Measurements from ENCODE around the gene EYA2. TPM values are rescaled to one million over a fixed set of nuclear protein-coding genes. Genes with fewer than 3 reads are reported as not detected.

The EYA2 gene
- total RNA-seq, 1 donor from 2014 or later: 1.8 TPM

DNA sequence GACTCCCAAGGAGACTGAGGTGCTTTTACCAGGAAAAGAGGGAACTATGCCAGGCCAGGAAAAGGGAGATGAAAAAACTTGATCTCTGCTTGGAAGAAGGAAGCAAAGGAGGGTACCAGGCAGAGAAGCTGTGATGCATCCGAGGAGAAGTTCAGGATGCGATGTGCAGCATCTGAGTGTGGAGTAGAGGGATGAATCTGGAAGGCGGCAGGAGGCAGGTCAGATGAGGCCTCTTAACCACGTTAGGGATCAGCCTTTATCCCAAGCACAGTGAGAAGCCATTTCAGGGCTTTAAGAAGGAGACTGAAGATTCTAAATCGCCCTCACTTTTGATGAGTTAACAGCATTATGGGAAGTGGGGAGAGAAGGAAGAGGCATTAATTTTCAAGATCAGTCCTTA is 44.9 kb upstream of the EYA2 start:
- H3K4me3 ChIP-seq: no peak overlapping the region
- peak overlapping the region; percentile 91 for H2AFZ ChIP-seq (replicated peaks)
- H3K4me1 ChIP-seq: peaks cover 13% of the 10 kb centered on the region
- H3K27ac ChIP-seq: no peak overlapping the region
- H3K79me2 ChIP-seq (ENCODE audit: low read depth): no peaks in the 10 kb centered on the region
- peaks cover 3% of the 10 kb centered on the region for H3K27me3 Mint-ChIP-seq (ENCODE audit: insufficient read depth, low read depth)
- H3K9me3 ChIP-seq (ENCODE audit: low read depth): no peaks in the 10 kb centered on the region
- H3K36me3 ChIP-seq: no peaks in the 10 kb centered on the region
- H3K9ac ChIP-seq: no peak overlapping the region
- H3K4me2 ChIP-seq: no peak overlapping the region
- peaks cover 2% of the 10 kb centered on the region for H3K9me3 Mint-ChIP-seq
- no peaks in the 10 kb centered on the region for H3F3A ChIP-seq (ENCODE audit: low read depth)
- DNase-seq (ENCODE audit: low spot score): no peak
- no peak overlapping the region for H3K27ac Mint-ChIP-seq
- H3K4me3 Mint-ChIP-seq: no peak overlapping the region
- TF ChIP-seq EZH2phosphoT487 (IDR thresholded peaks at IDR 0.05) (no peak), EZH2 (IDR thresholded peaks at IDR 0.05) (no peak)
- TF ChIP-seq, protein P1, sequence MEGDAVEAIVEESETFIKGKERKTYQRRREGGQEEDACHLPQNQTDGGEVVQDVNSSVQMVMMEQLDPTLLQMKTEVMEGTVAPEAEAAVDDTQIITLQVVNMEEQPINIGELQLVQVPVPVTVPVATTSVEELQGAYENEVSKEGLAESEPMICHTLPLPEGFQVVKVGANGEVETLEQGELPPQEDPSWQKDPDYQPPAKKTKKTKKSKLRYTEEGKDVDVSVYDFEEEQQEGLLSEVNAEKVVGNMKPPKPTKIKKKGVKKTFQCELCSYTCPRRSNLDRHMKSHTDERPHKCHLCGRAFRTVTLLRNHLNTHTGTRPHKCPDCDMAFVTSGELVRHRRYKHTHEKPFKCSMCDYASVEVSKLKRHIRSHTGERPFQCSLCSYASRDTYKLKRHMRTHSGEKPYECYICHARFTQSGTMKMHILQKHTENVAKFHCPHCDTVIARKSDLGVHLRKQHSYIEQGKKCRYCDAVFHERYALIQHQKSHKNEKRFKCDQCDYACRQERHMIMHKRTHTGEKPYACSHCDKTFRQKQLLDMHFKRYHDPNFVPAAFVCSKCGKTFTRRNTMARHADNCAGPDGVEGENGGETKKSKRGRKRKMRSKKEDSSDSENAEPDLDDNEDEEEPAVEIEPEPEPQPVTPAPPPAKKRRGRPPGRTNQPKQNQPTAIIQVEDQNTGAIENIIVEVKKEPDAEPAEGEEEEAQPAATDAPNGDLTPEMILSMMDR (IDR thresholded peaks at IDR 0.05): no peak
- H4K20me1 ChIP-seq (ENCODE audit: low read depth): no peaks in the 10 kb centered on the region
- peaks cover 11% of the 10 kb centered on the region for H3K4me1 Mint-ChIP-seq
- H3K36me3 Mint-ChIP-seq: no peaks in the 10 kb centered on the region
- H3K27me3 ChIP-seq: no peaks in the 10 kb centered on the region

DNA sequence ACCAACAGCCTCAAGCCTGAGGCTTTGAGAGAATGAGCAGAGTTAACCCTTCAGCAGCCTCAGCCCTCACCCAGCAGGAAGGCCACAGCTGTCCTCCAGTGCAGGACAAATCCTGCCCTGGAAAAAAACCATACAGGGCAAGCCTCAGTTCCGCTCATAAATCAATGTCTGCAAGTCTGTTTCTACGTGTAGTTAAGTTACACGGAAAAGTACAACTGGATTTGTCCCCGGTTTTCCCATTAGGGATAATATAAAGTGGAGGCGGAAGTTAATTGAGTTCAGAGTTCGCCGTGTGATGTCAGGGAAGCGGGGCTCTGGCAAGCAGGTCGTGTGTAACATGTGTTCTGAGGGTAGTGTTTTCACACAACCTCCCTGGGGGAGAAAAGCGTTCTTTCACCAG is 44.2 kb upstream of the EYA2 start:
- Histone ChIP-seq H3K4me2 (no peak overlapping the region), H3K27me3 (no peaks in the 10 kb centered on the region), H3K4me1 (peaks cover 13% of the 10 kb centered on the region), H3K4me3 (no peak overlapping the region), H4K20me1 (ENCODE audit: low read depth) (no peaks in the 10 kb centered on the region), H3K9me3 (ENCODE audit: low read depth) (no peaks in the 10 kb centered on the region), H3K79me2 (ENCODE audit: low read depth) (no peaks in the 10 kb centered on the region), H3F3A (ENCODE audit: low read depth) (no peaks in the 10 kb centered on the region), H3K9ac (no peak overlapping the region), H3K36me3 (no peaks in the 10 kb centered on the region), H3K27ac (no peak overlapping the region), H2AFZ (replicated peaks) (peak overlapping the region; percentile 91)
- peaks cover 2% of the 10 kb centered on the region for H3K9me3 Mint-ChIP-seq
- no peak overlapping the region for H3K4me3 Mint-ChIP-seq
- peaks cover 5% of the 10 kb centered on the region for H3K27me3 Mint-ChIP-seq (ENCODE audit: insufficient read depth, low read depth)
- H3K27ac Mint-ChIP-seq: no peak overlapping the region
- TF ChIP-seq EZH2phosphoT487 (IDR thresholded peaks at IDR 0.05): no peak
- no peak for TF ChIP-seq EZH2 (IDR thresholded peaks at IDR 0.05)
- TF ChIP-seq, protein P1 (IDR thresholded peaks at IDR 0.05): no peak
- peaks cover 11% of the 10 kb centered on the region for H3K4me1 Mint-ChIP-seq
- no peaks in the 10 kb centered on the region for H3K36me3 Mint-ChIP-seq
- DNase-seq (ENCODE audit: low spot score): peak; percentile 19

DNA sequence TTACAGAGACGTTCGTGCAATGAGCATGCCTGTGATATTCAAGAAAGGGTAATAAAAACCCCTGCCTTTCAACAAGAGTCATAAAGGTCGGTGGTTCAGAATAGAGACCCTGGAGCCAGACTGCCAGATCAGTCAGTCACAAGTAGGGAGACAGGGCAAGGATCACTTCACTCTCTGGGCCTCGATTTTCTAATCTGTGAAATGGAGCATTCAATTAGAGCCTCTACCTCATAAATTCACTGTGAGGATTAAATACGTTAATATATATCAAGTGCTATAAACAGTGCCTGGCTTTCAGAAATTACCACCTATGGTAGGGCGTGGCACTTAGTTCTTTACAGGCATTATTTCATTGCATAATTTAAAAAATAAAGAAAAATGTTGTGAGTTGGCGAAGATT is 43.7 kb upstream of the EYA2 start:
- H3K36me3 Mint-ChIP-seq: no peaks in the 10 kb centered on the region
- TF ChIP-seq EZH2phosphoT487 (IDR thresholded peaks at IDR 0.05) (no peak), EZH2 (IDR thresholded peaks at IDR 0.05) (no peak)
- TF ChIP-seq, protein P1 (IDR thresholded peaks at IDR 0.05): no peak

More for the DNA sequence above, 43.7 kb upstream of the EYA2 start:
- H3K4me3 Mint-ChIP-seq: no peak overlapping the region
- no peaks in the 10 kb centered on the region for H3K9me3 Mint-ChIP-seq
- Histone ChIP-seq H3F3A (ENCODE audit: low read depth) (no peaks in the 10 kb centered on the region), H4K20me1 (ENCODE audit: low read depth) (no peaks in the 10 kb centered on the region), H3K27me3 (no peaks in the 10 kb centered on the region), H3K9ac (no peak overlapping the region), H3K4me1 (peaks cover 13% of the 10 kb centered on the region), H3K4me2 (no peak overlapping the region), H3K79me2 (ENCODE audit: low read depth) (no peaks in the 10 kb centered on the region), H3K36me3 (no peaks in the 10 kb centered on the region), H2AFZ (replicated peaks) (peak overlapping the region; percentile 91), H3K27ac (no peak overlapping the region), H3K9me3 (ENCODE audit: low read depth) (no peaks in the 10 kb centered on the region), H3K4me3 (no peak overlapping the region)
- H3K27me3 Mint-ChIP-seq (ENCODE audit: insufficient read depth, low read depth): peaks cover 5% of the 10 kb centered on the region
- peaks cover 11% of the 10 kb centered on the region for H3K4me1 Mint-ChIP-seq
- H3K27ac Mint-ChIP-seq: no peak overlapping the region
- DNase-seq (ENCODE audit: low spot score): no peak
